Heart right ventricle (tissue), 16 donors: ENCODE data around the gene CCDC85C. TPM values are rescaled to one million over a fixed set of nuclear protein-coding genes. Genes with fewer than 3 reads are reported as not detected.

Experiments used
- ATAC-seq, 8 donors: fragments of 200-7000 bp; cut with Tn5 transposase; one replicate each; pipeline ENCODE4 v1.9.1; 2020; ENCODE audit warnings: mild to moderate bottlenecking in 8 of 8, moderate library complexity in 8 of 8, moderate number of reproducible peaks in 1 of 8
- DNase-seq, 2 donors: peaks; one replicate each; pipeline ENCODE4 v3.0.0-alpha.2; 2020
- H3K27ac ChIP-seq, 10 donors: fragments of 200-600 bp; sonication (generic) in 2 of 10; one replicate each; pipeline versions ENCODE4 v1.5.0 to v1.8.0; 2020 to 2022; ENCODE audit warnings: mild to moderate bottlenecking in 3 of 10
- H3K27me3 ChIP-seq, 7 donors: fragments of 200-600 bp; one replicate each; pipeline ENCODE4 v1.8.0; 2021 to 2022; ENCODE audit warnings: mild to moderate bottlenecking in 2 of 7
- H3K36me3 ChIP-seq, 9 donors: fragments of 200-600 bp; sonication (generic) in 1 of 9; one replicate each; pipeline versions ENCODE4 v1.5.0 to v1.8.0; 2020 to 2022; ENCODE audit warnings: mild to moderate bottlenecking in 2 of 9
- H3K4me1 ChIP-seq, 9 donors: fragments of 200-600 bp; sonication (generic) in 1 of 9; one replicate each; pipeline versions ENCODE4 v1.5.0 to v1.8.0; 2020 to 2022; ENCODE audit warnings: mild to moderate bottlenecking in 4 of 9
- H3K4me3 ChIP-seq, 10 donors: fragments of 200-600 bp; sonication (generic) in 2 of 10; one replicate each; pipeline versions ENCODE4 v1.5.0 to v1.8.0; 2020 to 2022; ENCODE audit warnings: mild to moderate bottlenecking in 7 of 10, moderate library complexity in 2 of 10
- H3K9me3 ChIP-seq, 11 donors: fragments of 200-600 bp in 10 of 11; sonication (generic) in 2 of 11; one replicate each; pipeline versions ENCODE4 v1.5.0 to v1.8.0; 2013 to 2022; ENCODE audit warnings: mild to moderate bottlenecking in 2 of 11, control low read depth in 1 of 11, moderate library complexity in 1 of 11
- CTCF ChIP-seq, 9 donors: fragments of 200-600 bp; sonication (generic) in 2 of 9; IDR thresholded peaks; one replicate each; pipeline versions ENCODE4 v1.5.0 to v1.8.0; 2021 to 2022; ENCODE audit warnings: antibody characterized with exemption in 9 of 9, mild to moderate bottlenecking in 5 of 9, moderate library complexity in 1 of 9
- WGBS, 2 donors: extraction: QIAGEN DNeasy Blood & Tissue Kit; methylation state at CpG; one replicate each; pipeline ENCODE4 v1.1.7; 2013; ENCODE audit warnings: inconsistent platforms in 1 of 2; 5-methylcytosine and 5-hydroxymethylcytosine counted together
- intact Hi-C, 10 donors: fragments of 100-400 bp; cut with DNase I; formaldehyde crosslinking; loops; one replicate each; pipeline versions ENCODE4 v1.11.1 to v1.14.2; 2022
- polyA plus RNA-seq, 2 donors: library from polyadenylated mRNA; stranded (reverse); fragments of 200-250 nt; gene quantifications; one replicate each; pipeline ENCODE4 v1.2.3, GENCODE V29; 2013
- total RNA-seq, 10 donors: library from RNA; stranded (reverse); fragmentation: NEBNext Ultra II Directional in 3 of 10; extraction: Animal tissue kit (Norgen Biotek cat#: 25700) in 3 of 10; gene quantifications; one replicate each; pipeline versions ENCODE4 v1.2.1 to v1.2.4, GENCODE V29; 2021 to 2023
- donor health status: Arrhythmogenic right ventricular cardiomyopathy.
- donor health status: ischemic (EF 13 %, LVEDD 7.1; RV severe dilation, severe dysfunction).
- donor health status: healthy with polysubstance abuse.
- donor health status: DM: no; HTN: yes; CAD: no.
- donor health status: DM: no; HTN: no; CAD: no.
- donor health status: ischemic (EF 25% LVEDD 6.9; RV normal size, moderate dysfunction).
- donor health status: ischemic (EF 25% LVEDD 5.7; RV mildly dilated, moderate dysfunction).
- donor health status: healthy.
- donor health status: DM: yes; HTN: yes; CAD: no.
- donor health status: Ischemic cardiomyopathy.
- donor health status: ischemic (EF 35%, LVEDD 5.7; RV mildly dilated, moderate dysfunction).
- donor health status: nonischemic (EF 11% LVEDD 7.7; RV severe dilation, severe dysfunction).
- donor health status: DM: yes; HTN: yes; CAD: no.
- donor health status: PGD.
- donor health status: ischemic (EF 29% LVEDD 5.4; RV normal size, mild dysfunction).
- donor health status: nonischemic (EF 23%, LVEDD 6.1; RV moderate dilation, normal function).

Gene CCDC85C
- total and polyA plus RNA-seq, 12 donors: 9.0 to 50.2 (median 31.5) TPM

GRCh38 chr14:99634443-99634842 lies 30.4 kb upstream of the CCDC85C start:
- Histone ChIP-seq H3K4me3 (no peak overlapping the region), H3K27ac (no peak overlapping the region), H3K4me1 (no peaks in the 10 kb centered on the region), H3K36me3 (no peaks in the 10 kb centered on the region), H3K27me3 (no peaks in the 10 kb centered on the region), H3K9me3 (no peaks in the 10 kb centered on the region)
- ATAC-seq (no peak), DNase-seq (no peak)
- 79 to 81% methylated on average over 10 of the region's 10 CpGs for WGBS, 2 donors
- intact Hi-C loops: no loop called here
- no peak for TF ChIP-seq CTCF (IDR thresholded peaks at IDR 0.05)

GRCh38 chr14:99633918-99634317 lies 29.9 kb upstream of the CCDC85C start:
- DNase-seq (no peak), ATAC-seq (no peak)
- intact Hi-C loops: no loop called here
- TF ChIP-seq CTCF (IDR thresholded peaks at IDR 0.05): no peak
- Histone ChIP-seq H3K4me3 (no peak overlapping the region), H3K4me1 (peaks cover 0 to 3% (median 2%) of the 10 kb centered on the region in 9 donors), H3K36me3 (no peaks in the 10 kb centered on the region), H3K27me3 (no peaks in the 10 kb centered on the region), H3K9me3 (no peaks in the 10 kb centered on the region), H3K27ac (no peak overlapping the region)
- WGBS, 2 donors: 85 to 87% methylated on average over 10 of the region's 10 CpGs

GRCh38 chr14:99633141-99633540 lies 29.1 kb upstream of the CCDC85C start:
- ATAC-seq (no peak), DNase-seq (no peak)
- no peak overlapping the region for H3K27ac ChIP-seq
- H3K4me3 ChIP-seq: no peak overlapping the region
- intact Hi-C loops: no loop called here
- 95 to 96% methylated on average over 3 of the region's 3 CpGs for WGBS, 2 donors
- H3K4me1 ChIP-seq: peaks cover 0 to 8% (median 3%) of the 10 kb centered on the region in 9 donors
- no peaks in the 10 kb centered on the region for H3K27me3 ChIP-seq
- no peak for TF ChIP-seq CTCF (IDR thresholded peaks at IDR 0.05)
- H3K9me3 ChIP-seq: no peaks in the 10 kb centered on the region
- no peaks in the 10 kb centered on the region for H3K36me3 ChIP-seq

GRCh38 chr14:99632410-99633035 lies 28.5 kb upstream of the CCDC85C start:
- no peaks in the 10 kb centered on the region for H3K27me3 ChIP-seq
- ATAC-seq (no peak), DNase-seq (no peak)
- H3K36me3 ChIP-seq: no peaks in the 10 kb centered on the region
- intact Hi-C loops: no loop called here
- H3K9me3 ChIP-seq: no peaks in the 10 kb centered on the region
- TF ChIP-seq CTCF (IDR thresholded peaks at IDR 0.05): no peak
- no peak overlapping the region for H3K4me3 ChIP-seq
- H3K4me1 ChIP-seq: peaks cover 0 to 8% (median 3%) of the 10 kb centered on the region in 9 donors
- H3K27ac ChIP-seq: no peak overlapping the region
- 92 to 94% methylated on average over 9 of the region's 9 CpGs for WGBS, 2 donors
